NCI-H1694 (cell line): ENCODE data around the gene DKKL1.

Source experiments
- DNase-seq: peaks from one replicate; lab custom pipeline; 2025; lab: John Stamatoyannopoulos, UW

Gene DKKL1

DNA sequence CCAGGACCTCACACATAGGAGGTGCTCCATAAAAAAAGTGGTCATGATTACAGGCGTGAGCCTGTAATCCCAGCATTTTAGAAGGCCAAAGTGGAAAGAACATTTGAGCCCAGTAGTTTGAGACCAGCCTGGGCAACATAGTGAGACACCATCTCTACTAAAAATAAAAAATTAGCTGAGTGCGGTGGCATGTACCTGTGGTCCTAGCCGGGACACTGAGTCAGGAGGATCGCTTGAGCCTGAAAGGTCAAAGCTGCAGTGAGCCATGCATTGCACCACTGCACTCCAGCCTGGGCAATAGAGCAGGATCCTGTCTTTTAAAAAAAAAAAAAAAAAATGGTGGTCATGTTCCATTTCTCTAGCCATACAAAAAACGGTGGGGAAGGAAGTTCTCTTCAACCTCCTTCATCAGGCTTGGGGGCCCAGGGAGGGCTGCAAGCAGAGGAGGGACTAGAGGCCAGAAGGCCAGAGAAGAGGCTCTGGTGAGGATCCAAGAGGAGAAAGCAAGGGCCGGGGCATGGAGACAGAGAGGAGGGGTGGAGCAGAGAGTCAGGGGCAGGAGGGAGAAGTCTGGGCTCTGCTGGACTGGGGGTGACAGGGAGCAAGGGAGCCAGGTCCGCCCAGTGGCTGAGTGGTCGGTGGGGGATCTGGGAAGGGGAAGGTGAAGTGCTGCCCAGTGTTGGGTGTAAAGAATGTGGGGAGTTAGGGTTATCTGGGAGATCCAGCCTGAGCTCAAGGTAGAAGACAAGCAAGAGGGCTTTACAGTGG, 33.2 kb downstream of the DKKL1 start:
- DNase-seq, result no peak

DNA sequence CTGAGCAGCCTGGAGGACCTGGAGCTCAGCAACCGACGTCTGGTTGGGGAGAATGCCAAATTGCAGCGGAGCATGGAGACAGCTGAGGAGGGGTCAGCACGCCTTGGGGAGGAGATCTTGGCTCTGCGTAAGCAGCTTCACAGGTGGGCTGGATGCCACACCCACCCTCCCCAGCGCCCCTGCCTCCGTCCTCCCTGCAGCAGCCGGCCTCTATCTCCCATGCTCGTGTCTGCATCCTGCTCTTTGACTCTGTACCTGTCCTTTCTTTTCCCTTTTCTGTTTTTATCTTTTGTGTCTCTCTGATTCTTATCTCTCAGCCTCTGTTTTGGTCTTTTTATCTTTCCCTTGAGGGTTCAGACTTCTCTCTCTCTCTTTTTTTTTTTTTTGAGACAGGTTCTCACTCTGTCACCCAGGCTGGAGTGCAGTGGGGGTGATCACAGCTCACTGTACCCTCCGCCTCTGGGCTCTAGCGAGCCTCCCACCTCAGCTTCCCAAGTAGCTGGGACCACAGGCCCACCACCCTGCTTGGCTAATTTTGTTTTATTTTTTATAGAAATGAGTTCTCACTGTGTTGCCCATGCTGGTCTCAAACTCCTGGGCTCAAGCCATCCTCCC, 34.4 kb downstream of the DKKL1 start:
- no peak for DNase-seq

DNA sequence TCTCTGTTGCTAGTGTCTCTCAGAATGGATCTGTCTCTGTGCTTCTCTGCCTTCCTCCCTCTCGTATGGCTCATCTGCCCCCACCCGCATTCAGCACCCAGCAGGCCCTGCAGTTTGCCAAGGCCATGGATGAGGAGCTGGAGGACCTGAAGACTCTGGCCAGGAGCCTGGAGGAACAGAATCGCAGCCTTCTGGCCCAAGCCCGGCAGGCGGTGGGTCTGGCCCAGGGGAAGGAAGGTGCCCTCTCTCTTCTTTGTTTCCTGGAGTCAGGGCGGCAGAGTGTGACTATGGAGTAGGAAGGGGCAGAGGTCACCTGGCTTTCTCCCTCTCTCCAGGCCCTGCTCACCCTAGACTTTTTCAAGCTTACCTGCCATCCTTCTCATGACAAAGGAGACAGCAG, 35.3 kb downstream of the DKKL1 start:
- no peak for DNase-seq

DNA sequence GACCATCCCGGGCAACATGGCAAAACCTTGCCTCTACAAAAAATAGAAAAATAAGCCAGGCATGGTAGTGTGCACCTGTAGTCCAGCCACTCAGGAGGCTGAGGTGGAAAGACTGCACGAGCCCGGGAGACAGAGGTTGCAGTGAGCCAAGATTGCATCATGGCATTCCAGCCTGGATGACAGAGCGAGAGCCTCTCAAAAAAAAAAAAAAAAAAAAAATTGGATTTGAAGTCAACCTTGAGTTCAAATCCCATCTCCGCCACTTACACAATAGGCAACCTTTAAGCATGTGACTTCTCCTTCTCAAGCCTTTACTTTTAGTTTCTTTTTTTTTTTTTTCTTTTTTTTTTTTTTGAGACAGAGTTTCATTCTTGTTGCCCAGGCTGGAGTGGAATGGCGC, 36.4 kb downstream of the DKKL1 start:
- no peak for DNase-seq

DNA sequence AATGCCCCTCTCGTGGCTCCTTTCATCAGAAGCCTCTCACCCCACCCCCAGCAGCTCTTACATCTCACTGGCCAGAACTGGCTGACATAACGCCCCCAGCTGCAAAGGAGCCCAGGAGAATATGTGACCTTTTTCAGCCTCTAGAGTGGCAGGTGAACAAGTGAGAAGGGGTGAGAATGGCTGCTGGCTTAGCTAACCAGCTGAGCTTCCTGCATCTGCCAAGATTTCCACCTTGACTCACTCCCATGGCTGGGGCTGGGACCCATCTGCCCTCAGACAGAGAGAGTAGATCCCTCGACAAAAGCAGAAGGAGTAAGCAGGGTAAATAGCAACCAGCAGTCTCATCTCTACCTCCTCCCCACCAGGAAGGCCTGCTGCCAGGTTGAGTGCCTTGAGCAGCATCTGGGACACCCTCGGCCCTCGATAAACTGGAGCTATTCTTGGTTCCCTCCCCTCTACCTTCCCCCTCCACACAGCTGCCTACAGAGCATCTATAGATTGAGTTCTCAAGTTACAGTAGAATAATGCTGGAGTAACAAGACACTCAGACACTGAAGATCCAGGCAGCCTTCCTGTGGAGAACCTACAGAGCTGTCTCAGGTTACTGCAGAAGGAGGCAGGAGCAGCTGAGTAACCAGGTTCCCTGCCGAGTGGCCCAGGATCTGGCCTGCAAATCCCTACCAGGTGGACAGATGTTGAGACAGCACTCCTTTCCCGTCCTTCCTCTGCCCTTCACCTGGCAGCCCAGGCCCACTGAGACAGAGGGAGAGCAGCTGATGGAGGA, 39.9 kb downstream of the DKKL1 start:
- no peak for DNase-seq

DNA sequence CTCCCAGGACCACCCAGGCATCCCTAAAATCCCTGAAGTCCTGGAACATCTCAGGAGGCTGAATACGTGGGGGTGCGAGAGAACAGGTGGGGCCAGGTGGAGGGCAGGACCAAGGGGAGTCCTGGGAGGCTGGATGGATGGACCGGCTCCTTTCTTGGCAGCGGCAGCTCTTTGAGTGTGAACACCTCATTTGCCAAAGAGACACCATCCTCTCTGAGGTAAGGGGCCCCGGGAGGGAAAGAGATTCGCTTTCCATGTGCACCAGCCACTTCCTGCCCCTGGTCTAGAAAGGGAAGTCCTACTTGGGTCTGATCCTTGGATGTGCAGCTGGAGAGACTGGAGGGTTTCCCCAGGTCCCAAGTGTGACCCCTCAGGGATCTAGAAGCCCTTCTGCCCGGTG, 43.4 kb downstream of the DKKL1 start:
- DNase-seq, result no peak

DNA sequence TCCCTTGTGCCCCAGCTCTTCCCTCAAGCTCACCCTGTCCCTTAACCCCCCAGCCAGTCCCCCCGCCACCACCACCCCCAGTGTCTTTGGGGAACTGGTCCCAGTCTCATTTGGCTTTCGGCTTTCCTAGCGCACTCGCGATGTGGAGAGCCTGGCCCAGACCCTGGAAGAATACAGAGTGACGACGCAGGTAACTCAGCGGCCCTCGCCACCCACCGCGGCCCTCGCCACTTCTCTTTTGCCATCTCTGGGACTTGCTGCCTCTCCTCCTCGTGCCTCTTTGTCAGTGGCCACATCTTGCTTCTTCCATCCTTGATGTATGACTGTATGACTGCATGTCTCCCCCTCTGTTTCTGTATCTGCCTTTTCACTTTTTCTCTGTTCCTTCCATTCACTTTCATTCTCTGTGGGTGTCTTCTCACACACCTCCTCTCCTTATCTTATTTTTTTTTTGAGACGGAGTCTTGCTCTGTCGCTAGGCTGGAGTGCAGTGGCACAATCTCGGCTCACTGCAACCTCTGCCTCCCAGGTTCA, 43.9 kb downstream of the DKKL1 start:
- DNase-seq, result no peak

DNA sequence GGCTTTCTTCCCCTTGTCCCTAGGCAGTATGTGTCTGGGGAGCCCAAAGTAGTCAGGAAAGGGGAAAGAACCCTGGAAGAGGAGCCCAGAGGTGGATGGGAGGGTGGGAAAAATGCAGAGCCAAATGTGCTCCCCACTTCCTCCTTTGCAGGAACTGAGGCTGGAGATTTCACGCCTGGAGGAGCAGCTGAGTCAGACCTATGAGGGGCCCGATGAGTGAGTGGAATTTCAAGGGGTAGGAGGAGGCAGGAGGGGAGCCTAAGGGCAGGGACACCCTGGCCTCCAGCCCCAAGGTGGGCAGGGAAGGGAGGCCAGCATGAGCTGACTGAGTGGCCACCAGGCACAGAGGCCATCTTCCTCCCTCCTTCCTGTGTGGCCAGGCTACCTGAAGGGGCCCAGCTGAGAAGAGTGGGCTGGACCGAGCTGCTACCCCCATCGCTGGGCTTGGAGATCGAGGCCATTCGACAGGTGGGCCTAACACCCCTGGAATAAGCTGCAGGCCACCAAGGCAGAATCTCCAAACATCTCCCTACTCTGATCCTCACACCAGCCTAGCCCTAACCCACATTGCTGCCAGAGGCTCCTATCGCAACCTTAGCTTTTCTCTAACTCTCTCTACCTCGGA, 45.3 kb downstream of the DKKL1 start:
- DNase-seq, result no peak

DNA sequence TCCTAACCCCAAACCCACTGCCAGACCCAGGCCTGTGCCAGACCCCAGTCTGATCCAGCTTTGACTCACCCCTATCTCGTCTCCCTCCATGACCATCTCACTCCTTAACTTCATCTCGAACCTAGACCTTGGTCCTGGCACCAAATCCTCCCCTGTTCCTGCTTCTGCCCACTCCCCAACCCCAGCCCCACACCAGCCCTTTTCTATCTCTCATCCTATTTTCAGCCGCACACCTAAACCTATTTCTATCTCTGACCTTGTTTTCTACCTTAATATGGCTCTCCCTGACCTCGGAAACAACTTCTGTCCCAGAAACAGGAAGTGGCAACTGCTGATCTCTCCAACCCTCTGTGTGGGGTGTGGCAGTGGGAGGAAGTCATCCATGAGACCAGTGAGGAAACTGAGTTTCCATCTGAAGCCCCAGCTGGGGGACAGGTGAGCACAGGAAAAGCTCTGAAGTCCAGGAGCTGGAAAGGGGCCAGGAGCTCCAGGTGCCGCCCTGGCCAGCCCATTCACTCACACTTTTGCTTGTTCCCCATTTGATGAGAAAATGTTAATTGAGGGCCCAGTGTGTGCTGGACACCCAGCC, 45.9 kb downstream of the DKKL1 start:
- DNase-seq, result no peak

DNA sequence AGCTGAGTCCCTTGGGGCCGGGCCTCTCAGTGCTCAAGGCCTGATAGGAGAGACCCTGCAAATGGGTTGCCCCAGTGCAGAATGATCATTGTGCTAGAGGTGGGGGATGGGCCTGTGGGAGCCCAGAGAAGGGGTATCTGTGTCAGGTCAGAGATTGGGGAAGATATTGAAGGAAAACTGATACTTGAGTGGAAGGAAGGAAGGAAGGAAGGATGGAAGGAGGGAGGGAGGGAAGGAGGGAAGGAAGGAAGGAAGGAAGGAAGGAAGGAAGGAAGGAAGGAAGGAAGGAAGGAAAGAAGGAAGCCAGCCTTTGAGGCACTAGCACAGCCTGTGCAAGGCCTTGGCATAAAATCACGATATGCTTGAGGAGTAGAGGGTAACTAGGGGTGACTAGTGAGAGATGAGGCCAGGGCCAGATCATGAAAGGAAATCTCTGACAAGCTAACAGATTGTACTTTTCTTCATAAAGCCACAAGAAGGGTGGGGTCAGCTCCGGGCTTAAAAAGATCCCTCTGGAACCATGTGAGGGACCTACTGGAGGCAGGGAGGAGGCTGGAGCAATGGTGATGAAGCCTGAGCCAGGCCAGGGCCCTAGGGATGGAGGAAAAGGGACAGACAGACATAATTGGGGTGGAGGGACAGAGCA, 48.1 kb downstream of the DKKL1 start:
- DNase-seq, result no peak

DNA sequence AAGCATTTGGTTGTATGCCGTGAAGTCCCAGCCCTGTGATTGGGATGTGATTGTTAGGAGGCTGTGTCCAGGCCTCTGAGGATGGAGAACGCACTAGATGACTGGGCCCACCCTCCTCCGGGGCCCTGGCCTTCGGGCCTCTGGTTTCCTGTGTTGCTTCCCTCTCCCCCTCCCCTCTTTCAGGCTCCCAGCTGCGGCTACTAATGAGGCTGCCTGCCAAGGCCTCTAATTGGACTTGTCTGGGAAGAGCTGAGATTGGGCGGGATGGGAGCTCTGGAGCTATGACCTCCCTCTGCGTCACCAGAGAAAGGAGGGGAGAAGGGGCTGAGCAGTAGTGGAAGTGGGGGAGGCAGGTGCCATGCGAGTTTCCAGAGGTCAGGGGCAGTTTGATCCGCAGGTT, 49.7 kb downstream of the DKKL1 start:
- no peak for DNase-seq

DNA sequence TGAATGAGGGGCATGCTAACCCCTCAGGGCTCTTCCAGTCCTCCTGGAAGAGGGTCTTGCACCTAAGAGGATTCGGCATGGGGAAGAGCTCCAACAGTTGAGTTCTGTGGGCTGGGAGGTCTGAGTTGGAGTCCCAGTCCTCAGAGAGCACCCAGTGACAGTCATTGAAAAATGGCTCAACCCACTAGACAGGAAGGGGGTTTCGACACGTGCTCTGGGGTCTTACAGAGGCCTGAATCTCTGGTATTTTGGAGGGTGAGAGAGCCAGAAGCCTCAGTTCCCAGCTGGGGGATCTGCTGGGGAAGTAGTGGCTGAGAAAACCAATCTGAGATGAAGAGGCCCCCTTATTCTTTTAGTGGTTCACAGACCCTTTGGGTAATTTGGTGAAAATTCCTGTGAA, 50.6 kb downstream of the DKKL1 start:
- no peak for DNase-seq

DNA sequence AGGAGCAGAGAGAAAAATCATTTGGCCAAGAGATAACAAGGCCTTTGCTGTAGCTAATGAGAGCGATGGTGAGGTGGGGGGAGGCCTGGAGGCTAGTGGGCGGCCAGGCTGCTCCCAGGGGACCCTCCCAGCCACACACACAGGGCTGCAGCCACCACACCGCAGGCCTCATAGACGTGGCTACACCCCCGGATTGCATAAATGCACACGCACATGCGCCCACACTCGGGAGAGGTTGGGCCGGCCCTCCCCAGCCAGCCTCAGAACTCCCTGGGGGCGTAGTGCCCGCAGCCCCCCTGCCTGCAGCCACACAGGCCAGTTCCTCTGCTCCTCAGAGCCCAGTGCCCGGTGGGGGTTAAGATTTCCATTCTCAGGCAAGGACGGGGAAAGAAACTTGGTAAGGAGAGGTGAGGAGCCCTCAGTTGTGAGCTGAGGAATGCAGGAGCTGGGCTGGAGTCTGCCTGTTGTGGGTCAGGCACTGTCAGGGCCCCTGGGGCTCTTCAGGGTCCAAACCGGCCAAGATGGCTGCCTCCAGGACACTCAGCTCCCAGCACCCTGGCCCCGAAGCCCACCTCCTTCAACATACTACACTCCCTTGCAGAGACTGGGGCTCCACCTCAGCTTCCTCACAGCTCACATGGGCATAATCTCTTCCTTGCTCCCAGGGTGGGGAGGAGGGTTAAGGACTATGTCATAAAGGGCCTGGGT, 51.6 kb downstream of the DKKL1 start:
- no peak for DNase-seq

DNA sequence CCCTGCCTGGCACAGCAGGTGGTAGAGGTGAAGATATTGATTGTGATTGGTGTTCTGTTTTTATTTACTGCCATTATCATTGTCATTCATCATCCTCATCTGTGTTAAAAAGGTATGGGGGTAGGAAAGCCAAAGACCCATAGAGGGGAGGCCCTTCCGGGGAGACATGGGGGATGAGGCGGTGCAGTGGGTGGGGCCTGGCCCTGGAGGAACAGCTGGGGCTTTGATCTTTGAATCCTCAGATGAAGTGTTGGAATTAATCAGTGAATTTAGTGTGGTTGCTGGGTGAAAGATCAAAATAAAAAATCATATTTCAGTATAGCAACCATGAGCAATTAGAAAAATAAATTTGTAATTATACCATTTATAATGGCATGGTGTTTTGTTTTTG, 52.1 kb downstream of the DKKL1 start:
- DNase-seq, result no peak

DNA sequence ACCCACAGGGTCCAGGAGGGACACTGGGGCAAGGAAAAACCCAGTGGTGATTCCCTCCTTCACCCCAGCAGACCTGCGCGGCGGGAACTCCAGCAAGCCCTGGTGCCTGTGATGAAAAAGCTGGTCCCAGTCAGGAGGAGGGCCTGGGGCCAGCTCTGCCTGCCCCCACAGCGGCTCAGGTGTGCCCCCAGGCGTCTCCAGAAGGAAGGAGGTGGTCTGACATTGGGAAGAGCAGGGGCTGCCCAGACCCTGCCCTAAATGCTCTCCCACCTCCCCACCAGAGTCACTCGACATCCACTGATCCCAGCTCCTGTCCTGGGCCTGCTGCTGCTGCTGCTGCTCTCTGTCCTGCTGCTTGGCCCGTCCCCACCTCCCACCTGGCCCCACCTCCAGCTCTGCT, 53.4 kb downstream of the DKKL1 start:
- no peak for DNase-seq

DNA sequence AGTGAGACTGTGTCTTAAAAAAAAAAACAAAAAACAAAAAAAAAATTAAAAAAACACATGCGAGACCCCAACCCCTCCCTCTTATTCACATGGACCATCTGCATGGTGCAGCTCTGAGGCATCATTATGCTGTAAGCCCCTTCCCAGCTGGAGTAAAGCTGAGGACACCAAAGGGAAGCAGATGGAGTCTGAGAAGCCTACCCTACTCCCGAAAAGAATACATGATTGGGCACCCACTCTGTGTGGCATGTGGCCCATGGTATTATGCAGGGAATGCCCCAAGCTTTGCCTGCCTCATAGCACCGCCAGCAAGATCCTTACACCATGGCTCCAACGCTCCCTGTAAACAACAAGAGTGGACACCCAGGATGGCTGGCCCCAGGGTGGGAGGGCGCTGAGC, 54.8 kb downstream of the DKKL1 start:
- peak; percentile 21 for DNase-seq

DNA sequence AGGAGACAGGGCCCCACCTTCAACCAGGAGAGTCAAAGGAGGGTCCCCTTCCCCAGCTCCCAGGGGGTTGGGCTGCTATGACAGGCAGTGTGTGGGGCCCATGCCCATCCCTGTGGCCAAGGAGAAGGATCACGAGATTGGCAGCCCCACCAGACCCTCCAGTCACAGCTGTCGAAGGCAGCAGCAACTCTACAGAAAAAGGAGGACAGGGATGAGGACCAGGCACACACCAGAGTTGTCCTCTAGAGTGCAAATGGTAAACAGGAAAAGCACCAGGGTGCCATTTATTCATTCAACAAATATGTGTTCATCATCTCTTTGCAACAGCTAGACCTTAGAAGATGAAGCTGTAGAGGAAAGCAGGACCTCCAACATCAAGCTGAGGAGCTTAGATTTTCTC, 55.5 kb downstream of the DKKL1 start:
- DNase-seq, result no peak

DNA sequence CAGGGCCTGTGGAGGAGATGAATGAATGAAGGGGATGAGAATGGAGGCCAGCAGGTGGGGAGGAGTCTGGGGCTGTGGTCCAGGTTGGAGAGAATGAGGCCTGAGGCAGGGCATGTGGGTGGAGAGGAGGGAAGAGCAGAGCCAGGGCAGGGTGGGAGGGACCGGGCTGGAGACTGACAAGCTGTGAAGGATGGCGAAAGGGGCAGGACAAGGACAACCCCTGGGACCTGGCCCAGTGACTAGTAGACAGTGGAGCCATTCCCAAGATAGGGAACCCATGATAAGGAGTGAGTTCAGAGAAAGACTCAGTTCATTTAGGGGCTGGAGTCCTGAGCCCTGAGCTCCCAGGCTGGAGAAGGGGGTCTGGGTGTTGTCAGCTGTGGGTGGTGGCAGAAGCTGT, 56.5 kb downstream of the DKKL1 start:
- no peak for DNase-seq

DNA sequence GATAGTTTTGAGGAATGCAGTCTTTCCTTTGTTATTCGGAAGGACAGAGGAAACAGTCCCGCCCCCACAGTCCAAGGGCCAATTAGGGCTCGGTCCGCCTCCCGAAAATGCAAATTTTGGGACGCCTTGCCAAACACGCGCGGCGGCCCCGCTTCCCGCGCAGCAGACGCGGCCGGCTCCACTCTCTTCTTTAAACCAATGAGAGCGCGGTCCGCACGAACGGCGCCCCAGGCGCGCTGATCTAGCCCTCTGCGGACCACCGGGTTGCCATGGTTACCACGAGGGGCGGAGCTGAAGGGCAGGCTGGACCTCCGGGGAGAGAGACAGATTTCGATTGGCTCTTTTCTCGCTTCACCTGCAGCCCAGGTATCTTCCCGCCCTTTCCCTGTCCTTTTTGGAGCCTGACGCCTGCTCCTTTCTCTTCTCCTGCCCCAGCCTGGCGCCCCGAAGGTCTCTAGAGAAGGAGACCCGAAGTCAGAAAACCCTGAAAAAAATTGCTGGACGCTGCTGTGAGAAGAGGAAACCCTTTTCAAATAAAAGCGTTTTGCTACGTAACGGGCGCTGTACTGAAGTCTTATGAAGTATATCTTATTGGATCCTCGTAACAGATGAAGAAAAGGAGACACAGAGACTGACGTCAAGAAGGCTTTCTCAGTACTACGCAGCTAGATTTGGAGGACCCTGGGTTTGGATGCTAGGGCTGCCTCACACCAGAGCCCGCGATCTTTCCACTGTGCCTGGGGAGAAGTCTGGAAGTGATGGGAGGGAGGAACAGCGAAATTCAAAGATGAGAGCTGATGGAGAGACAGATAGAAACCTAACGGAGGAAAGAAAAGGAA, 57.6 kb downstream of the DKKL1 start:
- DNase-seq, result peak; percentile 86

DNA sequence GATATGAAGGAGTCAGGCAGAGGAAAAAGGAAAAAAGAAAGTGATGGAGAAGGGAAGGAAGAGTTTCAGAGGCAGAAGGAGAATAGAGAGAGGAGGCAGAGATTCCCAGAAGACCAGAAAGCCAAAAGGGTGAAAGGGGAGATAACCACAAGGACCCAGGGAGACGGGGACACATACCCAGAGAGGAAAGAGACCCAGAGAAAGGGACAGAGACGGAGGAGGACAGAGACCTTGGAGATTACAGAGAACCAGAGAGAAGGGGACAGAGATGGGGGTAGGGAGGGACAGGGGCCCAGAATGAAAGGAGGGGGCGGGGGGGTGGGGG, 58.2 kb downstream of the DKKL1 start:
- DNase-seq, result no peak
